ENCODE measurements around the gene SIGLEC1.

Gene SIGLEC1

GRCh38 chr20:3698591-3699001 lies 13.8 kb downstream of the SIGLEC1 start:
- no peak for DNase-seq

GRCh38 chr20:3697588-3698305 lies 14.7 kb downstream of the SIGLEC1 start:
- DNase-seq = no peak

- DNase-seq = no peak
Measured at GRCh38 chr20:3696745-3697587, 15.4 kb downstream of the SIGLEC1 start.

DNA sequence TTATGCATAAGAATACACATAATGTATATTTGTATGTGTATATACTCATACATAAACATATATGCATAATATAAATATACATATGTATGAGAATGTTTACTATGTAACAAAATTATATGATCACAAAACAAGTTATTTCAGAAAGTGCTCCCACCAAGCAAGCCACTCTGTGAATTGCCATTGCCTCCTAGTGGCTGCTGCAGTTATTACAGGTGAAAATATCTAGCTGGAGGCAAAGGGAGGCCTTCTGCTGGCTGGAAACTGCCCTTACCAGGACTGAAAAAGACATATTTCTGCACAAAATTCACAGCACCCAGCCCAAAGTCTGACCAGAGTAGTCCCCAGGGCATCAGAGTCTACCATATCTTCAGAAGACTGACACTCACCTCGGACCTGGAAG lies 16.2 kb downstream of the SIGLEC1 start:
- no peak for DNase-seq

GRCh38 chr20:3694864-3695263 lies 17.5 kb downstream of the SIGLEC1 start:
- no peak for DNase-seq

DNA sequence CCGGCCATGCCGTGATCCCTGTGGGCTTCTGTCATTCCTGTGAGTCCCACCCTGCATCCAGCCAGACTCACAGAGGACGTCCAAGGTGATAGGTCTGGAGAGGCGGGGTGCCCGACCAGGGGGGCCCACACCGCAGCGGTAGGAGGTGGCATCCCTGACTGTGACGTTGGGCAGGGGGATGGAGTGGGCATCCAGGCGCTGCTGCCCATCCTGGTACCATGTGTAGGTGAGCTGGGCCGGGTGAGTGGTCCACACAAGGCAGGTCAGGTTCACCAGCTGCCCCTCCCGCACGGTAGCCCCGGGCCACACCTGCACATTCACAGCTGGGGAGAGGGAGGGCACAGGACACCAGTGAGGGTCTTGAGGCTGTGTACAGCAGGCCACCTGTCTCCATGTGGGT lies 19.0 kb downstream of the SIGLEC1 start:
- DNase-seq = no peak

DNA sequence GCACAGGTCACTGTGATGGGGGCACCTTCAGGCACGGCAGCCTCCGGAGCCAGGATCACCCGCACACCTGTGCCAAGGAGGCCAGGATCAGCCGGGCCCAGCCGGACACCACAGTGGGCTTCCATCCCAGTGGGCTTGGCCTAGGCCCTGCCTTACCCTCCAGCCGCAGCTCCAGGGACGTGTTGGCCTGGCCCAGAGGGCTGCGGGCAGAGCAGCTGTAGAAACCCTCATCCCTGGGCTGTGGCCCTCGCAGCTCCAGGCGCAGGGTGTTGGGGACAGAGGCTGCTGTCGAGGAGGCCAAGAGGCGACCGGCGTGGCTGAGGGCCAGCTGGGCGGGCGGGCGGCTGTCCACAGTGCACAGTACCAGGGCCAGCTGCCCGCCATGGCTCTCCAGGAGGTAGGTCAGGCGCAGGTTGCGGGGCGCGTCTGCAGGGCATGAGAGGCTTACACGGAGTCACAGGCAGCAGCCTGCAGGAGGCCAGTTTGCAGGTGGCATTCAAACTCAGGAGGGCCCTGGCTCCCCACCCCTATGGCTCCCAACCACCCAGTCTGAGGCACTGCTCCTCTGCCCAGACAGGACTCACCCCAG lies 19.6 kb downstream of the SIGLEC1 start:
- no peak for DNase-seq

- DNase-seq = no peak
Measured at GRCh38 chr20:3691897-3692296, 20.5 kb downstream of the SIGLEC1 start.

GRCh38 chr20:3691306-3691705 lies 21.1 kb downstream of the SIGLEC1 start:
- DNase-seq = no peak

- no peak for DNase-seq
Measured at GRCh38 chr20:3690413-3690812, 22.0 kb downstream of the SIGLEC1 start.

- no peak for DNase-seq
Measured at GRCh38 chr20:3689978-3690377, 22.4 kb downstream of the SIGLEC1 start.

DNA sequence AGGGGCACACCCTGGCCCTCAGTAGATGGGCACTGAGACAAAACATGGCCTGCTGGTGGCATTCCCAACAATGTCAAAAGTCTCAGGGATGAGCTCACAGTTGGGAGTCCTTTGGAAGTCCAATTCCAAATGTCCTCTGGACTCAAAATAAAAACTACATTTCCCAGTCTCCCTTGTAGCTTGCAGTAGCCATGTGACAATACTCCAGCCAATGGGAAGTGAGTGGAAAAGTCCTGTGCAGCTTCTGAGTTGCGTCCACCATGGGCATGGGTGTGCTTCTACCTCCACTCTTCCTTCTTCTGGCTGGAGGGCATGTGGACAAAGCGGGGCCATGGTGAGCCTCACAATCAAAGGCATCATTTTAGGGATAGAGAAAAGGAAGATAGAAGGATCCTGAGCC lies 24.7 kb downstream of the SIGLEC1 start:
- DNase-seq = peak; percentile 68

GRCh38 chr20:3686867-3687321 lies 25.5 kb downstream of the SIGLEC1 start:
- peak; percentile 92 for DNase-seq

DNA sequence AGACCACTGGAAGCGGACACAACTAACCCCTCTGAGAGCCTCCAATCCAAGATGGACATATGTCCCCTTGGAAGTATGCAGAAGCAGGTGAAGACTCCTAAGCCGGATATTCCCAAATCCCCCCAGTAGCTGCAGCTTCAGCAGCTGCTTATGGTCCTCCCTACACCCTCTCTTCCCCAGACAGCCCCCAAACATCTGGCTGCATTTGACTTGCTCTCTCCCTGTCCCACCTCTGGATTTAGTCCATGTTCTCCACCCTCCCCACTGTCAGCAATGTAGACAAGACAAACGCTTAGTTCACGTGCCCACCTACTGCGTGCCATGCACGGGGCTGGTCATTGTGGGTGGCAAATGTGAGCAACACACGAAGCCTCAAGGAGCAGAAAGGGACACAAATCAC lies 26.0 kb downstream of the SIGLEC1 start:
- DNase-seq = no peak

DNA sequence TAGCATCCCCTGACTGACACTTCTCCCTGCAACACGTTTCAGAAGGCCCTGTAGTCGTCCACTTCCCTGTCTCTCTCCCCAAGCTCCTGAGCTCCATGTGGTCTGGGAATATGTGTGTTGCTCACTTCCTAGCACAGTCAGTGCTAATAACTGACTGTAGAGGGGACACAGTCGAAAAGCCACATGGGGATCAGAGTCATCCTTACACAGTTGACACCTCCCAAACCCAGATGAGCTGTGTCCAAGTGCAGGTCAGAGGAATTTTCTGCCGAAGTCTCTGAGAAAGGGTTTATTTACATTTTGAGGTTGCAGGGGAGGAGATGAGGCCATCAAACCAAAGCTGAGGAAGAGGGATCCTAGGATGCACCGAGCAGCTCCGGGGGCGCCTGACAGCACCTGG lies 27.1 kb downstream of the SIGLEC1 start:
- DNase-seq = no peak

- peak; percentile 52 for DNase-seq
Measured at GRCh38 chr20:3681931-3682781, 30.2 kb downstream of the SIGLEC1 start, which contains the start of gene ADAM33. Gene ADAM33 (minus strand): TSS chr20:3682010. CDS start chr20:3682004, 6 bp downstream.

DNA sequence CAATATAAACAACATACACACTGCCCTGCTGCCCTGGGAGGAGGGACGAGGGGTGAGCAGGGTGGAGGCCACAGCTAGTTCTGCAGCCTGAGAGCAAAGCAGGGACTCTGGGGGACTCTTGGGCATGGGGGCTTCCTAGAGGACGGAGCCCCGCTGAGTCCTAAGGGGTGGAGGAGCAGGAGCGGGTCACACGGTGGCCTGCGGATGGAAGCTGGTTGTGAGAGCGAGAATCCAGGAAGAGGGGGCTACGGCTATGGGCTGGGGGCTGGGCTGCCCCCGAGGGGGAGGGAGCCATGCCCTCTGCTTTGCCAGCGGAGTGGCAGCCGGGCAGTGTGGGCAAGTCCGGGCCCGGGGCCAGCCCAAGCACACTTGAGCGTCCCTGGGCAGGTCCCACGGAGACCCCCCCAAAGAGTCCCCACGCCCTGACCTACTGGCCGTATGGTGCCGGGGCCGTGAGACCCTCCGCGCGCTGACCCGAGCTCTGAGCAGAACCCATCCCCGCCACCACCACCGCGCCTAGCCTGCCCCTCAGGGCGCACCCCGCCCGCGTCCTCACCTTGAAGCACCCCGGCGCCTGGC lies 31.0 kb downstream of the SIGLEC1 start:
- no peak for DNase-seq

GRCh38 chr20:3680701-3681351 lies 31.6 kb downstream of the SIGLEC1 start:
- DNase-seq = no peak

DNA sequence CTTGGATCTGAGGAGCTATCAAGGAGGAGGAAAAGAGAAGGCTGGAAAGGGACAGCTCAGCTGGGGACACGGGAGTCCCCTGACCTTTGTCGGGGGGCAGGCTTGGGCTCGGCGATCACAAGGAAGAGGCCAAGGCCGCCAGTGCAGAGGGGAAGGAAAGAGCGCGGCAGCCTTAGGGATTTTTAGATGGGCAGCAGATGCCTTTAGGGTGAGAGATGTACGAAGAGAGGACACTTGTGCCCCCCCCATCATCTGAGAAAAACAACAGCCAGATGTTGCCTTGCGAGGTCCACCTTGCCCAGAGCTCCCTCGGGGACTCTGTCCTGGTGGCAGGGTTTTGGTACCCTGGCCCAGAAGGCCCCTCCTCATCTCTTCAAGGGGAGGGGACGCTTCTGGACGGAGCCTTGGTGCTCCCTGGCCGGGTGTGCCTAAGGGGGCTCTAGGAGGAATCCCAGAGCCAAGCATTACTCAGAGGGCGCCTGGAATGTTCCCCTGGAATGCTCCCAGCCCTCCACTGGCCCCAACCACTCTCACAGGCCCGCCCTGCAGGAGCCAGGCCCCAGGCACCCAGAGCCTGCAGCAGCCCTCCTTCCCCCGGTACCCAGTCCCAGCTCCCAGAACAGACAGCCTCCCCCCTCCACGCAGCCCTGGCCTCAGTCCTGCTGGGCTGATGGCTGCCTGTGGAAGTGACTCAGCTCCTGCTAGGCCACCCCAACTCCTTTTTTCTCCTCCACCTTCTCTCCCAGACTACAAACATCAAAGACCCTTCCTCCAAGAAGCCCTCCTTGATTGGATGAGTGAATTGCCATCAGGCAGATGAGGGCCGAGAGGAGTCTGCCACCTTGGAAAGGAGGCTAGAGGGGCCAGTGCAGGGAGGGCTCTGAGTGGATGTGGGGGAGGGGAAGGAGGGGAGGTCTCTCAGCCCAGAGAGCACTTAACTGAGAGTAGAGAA lies 32.4 kb downstream of the SIGLEC1 start:
- DNase-seq = peak; percentile 94

All from EL (cell line).